GM23248 (cell line): ENCODE measurements around the gene SERINC3. TPM values are rescaled to one million over a fixed set of nuclear protein-coding genes. Genes with fewer than 3 reads are reported as not detected.
A peak's percentile ranks its signal among the peaks of the same experiment; 100 is the strongest.

Experiments used
- DNase-seq: peaks from one replicate; pipeline ENCODE4 v3.0.0-alpha.2; 2015
- H2AFZ ChIP-seq: fragments of 200-600 bp; sonication (generic); 2 replicates; pipeline ENCODE4 v1.6.1; 2016; ENCODE audit warnings: antibody characterized with exemption
- H3F3A ChIP-seq: fragments of 200-600 bp; sonication (generic); 2 replicates; pipeline ENCODE4 v1.6.1; 2016; ENCODE audit warnings: mild to moderate bottlenecking, antibody characterized with exemption, mixed run types; ENCODE audit not compliant: insufficient read depth
- H3K27ac ChIP-seq: fragments of 200-600 bp; sonication (generic); 2 replicates; pipeline ENCODE4 v1.5.1; 2016; ENCODE audit warnings: mild to moderate bottlenecking
- H3K27me3 ChIP-seq: fragments of 200-600 bp; sonication (generic); replicated peaks from 2 replicates; pipeline ENCODE4 v1.6.1; 2016; ENCODE audit warnings: mild to moderate bottlenecking; ENCODE audit not compliant: insufficient read depth
- H3K36me3 ChIP-seq: fragments of 200-600 bp; sonication (generic); 2 replicates; pipeline ENCODE4 v1.6.1; 2016; ENCODE audit warnings: low read depth, mild to moderate bottlenecking
- H3K4me1 ChIP-seq: fragments of 200-600 bp; sonication (generic); 2 replicates; pipeline ENCODE4 v1.6.1; 2016; ENCODE audit warnings: mild to moderate bottlenecking; ENCODE audit not compliant: insufficient read depth
- H3K4me2 ChIP-seq: fragments of 200-600 bp; sonication (generic); one replicate; pipeline ENCODE4 v1.6.1; 2016; ENCODE audit warnings: mild to moderate bottlenecking; ENCODE audit not compliant: unreplicated experiment
- H3K4me3 ChIP-seq: fragments of 200-600 bp; sonication (generic); 2 replicates; pipeline ENCODE4 v1.5.1; 2016; ENCODE audit warnings: mild to moderate bottlenecking
- H3K79me2 ChIP-seq: fragments of 200-600 bp; sonication (generic); 2 replicates; pipeline ENCODE4 v1.6.1; 2016; ENCODE audit warnings: mild to moderate bottlenecking; ENCODE audit not compliant: insufficient read depth
- H3K9ac ChIP-seq: fragments of 200-600 bp; sonication (generic); 2 replicates; pipeline ENCODE4 v1.6.1; 2016; ENCODE audit warnings: mild to moderate bottlenecking
- H3K9me2 ChIP-seq: fragments of 200-600 bp; sonication (generic); 2 replicates; pipeline ENCODE4 v1.6.1; 2016; ENCODE audit warnings: mixed run types, mild to moderate bottlenecking, moderate library complexity; ENCODE audit not compliant: insufficient read depth
- H3K9me3 ChIP-seq: fragments of 200-600 bp; sonication (generic); one replicate; pipeline ENCODE4 v1.6.1; 2017; ENCODE audit warnings: low read depth
- H4K20me1 ChIP-seq: fragments of 200-600 bp; sonication (generic); 2 replicates; pipeline ENCODE4 v1.6.0; 2016; ENCODE audit not compliant: insufficient read depth
- EZH2 ChIP-seq: fragments of 200-600 bp; sonication (generic); IDR thresholded peaks from 2 replicates; pipeline ENCODE4 v1.6.1; 2018; ENCODE audit warnings: antibody characterized with exemption, mild to moderate bottlenecking; ENCODE audit not compliant: insufficient read depth, poor library complexity, severe bottlenecking
- EZH2phosphoT487 ChIP-seq: fragments of 200-600 bp; sonication (generic); IDR thresholded peaks from 2 replicates; pipeline ENCODE4 v1.6.1; 2018; ENCODE audit warnings: antibody characterized with exemption, moderate library complexity, mild to moderate bottlenecking, low read depth; ENCODE audit not compliant: insufficient read depth
- WGBS, 2 experiments: methylation state at CpG; one replicate each; pipeline ENCODE4 v1.1.6; 2015 to 2017; ENCODE audit warnings: low lambda C conversion rate in 2 of 2, low coverage in 1 of 2; ENCODE audit errors: missing lambda C conversion rate in 2 of 2; 5-methylcytosine and 5-hydroxymethylcytosine counted together
- in situ Hi-C: fragments of 300-500 bp; cut with MboI; formaldehyde crosslinking; loops from 2 replicates; pipeline ENCODE4 v1.15.0; 2020
- polyA plus RNA-seq: library from polyadenylated mRNA; unstranded; fragments of >200 nt; fragmentation: Nextera tagmentation; extraction: Ambion mirVana; gene quantifications from 2 replicates; pipeline ENCODE4 v1.2.1, GENCODE V29; 2016
- total RNA-seq: library from RNA; depleted of rRNA; stranded (reverse); fragments of >200 nt; shearing (Covaris generic); gene quantifications from 2 replicates; pipeline ENCODE4 v1.2.3, GENCODE V29; 2014

The SERINC3 gene
- total and polyA plus RNA-seq, 2 experiments from 2014 or later = 141 to 194 TPM

DNA sequence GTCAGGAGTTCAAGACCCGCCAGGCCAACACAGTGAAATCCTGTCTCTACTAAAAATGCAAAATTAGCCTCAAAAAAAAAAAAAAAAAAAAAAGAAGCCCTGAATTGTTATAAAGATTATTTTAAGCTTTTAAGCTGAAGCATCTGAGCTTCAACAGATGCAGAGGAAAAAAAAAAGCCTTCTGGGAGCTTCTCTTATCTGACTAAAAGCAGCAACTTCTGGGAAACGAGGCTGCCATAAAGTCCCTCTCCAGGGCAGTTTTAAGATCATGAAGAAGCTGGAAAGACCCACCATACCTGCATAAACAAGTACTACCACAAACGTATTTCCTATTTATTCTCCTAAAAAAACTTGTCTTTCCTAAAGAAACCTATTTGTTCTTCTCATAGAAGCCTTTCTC is 3.6 kb downstream of the SERINC3 start:
- 58% methylated on average over 3 of the region's 3 CpGs for WGBS, 2 experiments
- DNase-seq = no peak
- peaks cover 25% of the 10 kb centered on the region for H3F3A ChIP-seq
- peaks cover 86% of the 10 kb centered on the region for H3K79me2 ChIP-seq
- H3K9ac ChIP-seq = no peak overlapping the region
- H3K4me1 ChIP-seq = peaks cover 52% of the 10 kb centered on the region
- H2AFZ ChIP-seq = no peak overlapping the region
- in situ Hi-C loops = no loop called here
- H3K36me3 ChIP-seq = no peaks in the 10 kb centered on the region
- 0 out of 2 replicates have a peak overlapping the region, but pooled peaks have one; percentile 78 for H3K27ac ChIP-seq
- no peak overlapping the region for H3K4me2 ChIP-seq
- no peaks in the 10 kb centered on the region for H3K9me2 ChIP-seq
- no peaks in the 10 kb centered on the region for H4K20me1 ChIP-seq
- H3K27me3 ChIP-seq = no peaks in the 10 kb centered on the region
- no peak overlapping the region for H3K4me3 ChIP-seq
- TF ChIP-seq EZH2phosphoT487 (no peak), EZH2 (no peak)
- H3K9me3 ChIP-seq = no peaks in the 10 kb centered on the region

- peak overlapping the region; percentile 78 for H3K27ac ChIP-seq
Observed at GRCh38 chr20:44517454-44517853, 4.4 kb downstream of the SERINC3 start.

DNA sequence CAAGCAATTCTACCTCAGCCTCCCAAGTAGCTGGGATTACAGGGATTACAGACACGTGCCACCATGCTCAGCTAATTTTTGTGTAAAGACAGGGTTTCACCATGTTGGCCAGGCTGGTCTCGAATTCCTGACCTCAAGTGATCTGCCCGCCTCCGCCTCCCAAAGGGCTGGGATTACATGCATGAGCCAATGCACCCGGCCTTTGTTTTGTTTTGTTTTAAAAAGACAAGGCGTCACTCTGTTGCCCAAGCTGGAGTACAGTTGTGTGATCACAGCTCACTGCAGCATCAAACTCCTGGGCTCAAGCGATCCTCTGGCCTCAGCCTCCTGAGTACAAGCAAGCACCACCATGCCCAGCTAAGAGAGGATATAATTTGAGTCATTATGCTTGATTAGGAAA is 5.4 kb downstream of the SERINC3 start:
- 22 to 29% methylated on average over 7 of the region's 7 CpGs for WGBS, 2 experiments
- TF ChIP-seq EZH2 = no peak
- no peak for TF ChIP-seq EZH2phosphoT487
- Histone ChIP-seq H3F3A (peaks cover 22% of the 10 kb centered on the region), H2AFZ (no peak overlapping the region), H4K20me1 (no peaks in the 10 kb centered on the region; the same call in 1 of the 2 replicates), H3K4me2 (peak overlapping the region; percentile 22), H3K4me3 (no peak overlapping the region), H3K27me3 (no peaks in the 10 kb centered on the region), H3K9me3 (no peaks in the 10 kb centered on the region), H3K9me2 (no peaks in the 10 kb centered on the region), H3K36me3 (peaks cover 15% of the 10 kb centered on the region; the same call in 1 of the 2 replicates), H3K9ac (peak overlapping the region; percentile 51), H3K79me2 (peaks cover 100% of the 10 kb centered on the region), H3K27ac (peak overlapping the region; percentile 78), H3K4me1 (peaks cover 46% of the 10 kb centered on the region)
- peak; percentile 80 for DNase-seq
- in situ Hi-C loops = no loop called here

More at GRCh38 chr20:44517454-44517853, 4.4 kb downstream of the SERINC3 start:
- peaks cover 94% of the 10 kb centered on the region for H3K79me2 ChIP-seq
- no peak for DNase-seq
- H3K9me2 ChIP-seq = no peaks in the 10 kb centered on the region
- no peaks in the 10 kb centered on the region; the same call in 1 of the 2 replicates for H4K20me1 ChIP-seq
- H3K4me3 ChIP-seq = no peak overlapping the region
- in situ Hi-C loops = no loop called here
- H2AFZ ChIP-seq = no peak overlapping the region
- no peaks in the 10 kb centered on the region for H3K27me3 ChIP-seq
- TF ChIP-seq EZH2phosphoT487 = no peak
- TF ChIP-seq EZH2 = no peak
- H3K4me1 ChIP-seq = peaks cover 49% of the 10 kb centered on the region
- WGBS, 2 experiments = 55 to 56% methylated on average over 3 of the region's 3 CpGs
- H3K4me2 ChIP-seq = no peak overlapping the region
- peak overlapping the region; percentile 51 for H3K9ac ChIP-seq
- no peaks in the 10 kb centered on the region for H3K9me3 ChIP-seq
- peaks cover 22% of the 10 kb centered on the region for H3F3A ChIP-seq
- H3K36me3 ChIP-seq = peaks cover 7% of the 10 kb centered on the region; the same call in 1 of the 2 replicates

- Histone ChIP-seq H3K4me3 (peak overlapping the region; percentile 44), H3K36me3 (peaks cover 39% of the 10 kb centered on the region), H3K9me3 (no peaks in the 10 kb centered on the region), H3K4me1 (peaks cover 28% of the 10 kb centered on the region), H3F3A (peaks cover 22% of the 10 kb centered on the region), H2AFZ (no peak overlapping the region), H3K79me2 (peaks cover 100% of the 10 kb centered on the region), H3K9me2 (no peaks in the 10 kb centered on the region), H4K20me1 (no peaks in the 10 kb centered on the region; the same call in 1 of the 2 replicates), H3K4me2 (peak overlapping the region; percentile 33), H3K27ac (peak overlapping the region; percentile 47), H3K9ac (peak overlapping the region; percentile 48), H3K27me3 (no peaks in the 10 kb centered on the region)
- in situ Hi-C loops = no loop called here
- TF ChIP-seq EZH2 (no peak), EZH2phosphoT487 (no peak)
- DNase-seq = peak; percentile 61
- WGBS, 2 experiments = 26 to 30% methylated on average over 10 of the region's 10 CpGs
Observed at GRCh38 chr20:44513871-44514270, 8.0 kb downstream of the SERINC3 start.
